HG03378 (cell line): ENCODE data around the gene PPP2R1A.
"Not testable (repeated sequence)": the region's sequence is repeated elsewhere in the genome, so short reads cannot be mapped to it uniquely, and the experiment has no call there.

Source experiments
- ATAC-seq: cut with Tn5 transposase; IDR thresholded peaks from one replicate; pipeline ENCODE4 v1.9.1; 2021; ENCODE audit warnings: mild to moderate bottlenecking, moderate library complexity; ENCODE audit not compliant: unreplicated experiment

The PPP2R1A gene

DNA sequence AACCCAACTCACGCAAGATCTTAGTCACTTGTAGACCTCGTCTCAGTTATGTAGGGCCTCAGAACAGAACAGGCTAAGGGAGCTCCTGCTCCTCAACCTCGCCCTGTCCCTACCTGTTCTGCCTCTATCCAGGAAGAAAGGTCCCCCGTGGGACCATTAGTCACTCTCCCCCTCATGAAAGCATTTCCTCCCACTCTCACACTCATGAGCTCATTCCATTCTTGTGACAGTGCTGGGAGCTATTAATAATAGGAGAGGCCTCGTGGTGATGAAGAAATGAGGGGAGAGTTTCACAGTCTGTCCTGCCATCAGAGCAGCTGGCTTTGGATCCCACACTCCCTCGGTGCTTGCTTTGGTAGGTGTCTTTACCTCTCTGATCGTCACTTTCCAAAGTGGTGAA lies 10.2 kb downstream of the PPP2R1A start:
- ATAC-seq: no peak

DNA sequence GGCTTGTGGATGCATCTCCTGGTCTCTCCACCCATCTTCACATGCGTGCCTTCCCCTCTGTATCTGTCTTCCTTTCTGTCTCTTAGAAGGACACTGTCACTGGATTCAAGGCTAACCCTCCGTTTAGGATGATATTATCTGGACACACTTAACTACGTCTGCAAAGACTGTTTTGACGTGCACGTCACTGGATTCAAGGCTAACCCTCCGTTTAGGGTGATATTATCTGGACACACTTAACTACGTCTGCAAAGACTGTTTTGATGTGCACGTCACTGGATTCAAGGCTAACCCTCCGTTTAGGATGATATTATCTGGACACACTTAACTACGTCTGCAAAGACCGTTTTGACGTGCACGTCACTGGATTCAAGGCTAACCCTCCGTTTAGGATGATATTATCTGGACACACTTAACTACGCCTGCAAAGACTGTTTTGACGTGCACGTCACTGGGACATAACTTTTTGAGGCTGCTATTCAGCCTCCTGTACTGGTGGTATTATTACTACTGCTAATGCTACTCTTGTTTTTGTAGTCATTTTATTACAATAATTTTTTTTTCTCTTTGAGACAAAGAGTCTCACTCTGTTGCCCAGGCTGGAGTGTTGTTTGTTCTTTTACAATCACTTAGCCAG lies 11.0 kb downstream of the PPP2R1A start:
- ATAC-seq: not testable (repeated sequence)

DNA sequence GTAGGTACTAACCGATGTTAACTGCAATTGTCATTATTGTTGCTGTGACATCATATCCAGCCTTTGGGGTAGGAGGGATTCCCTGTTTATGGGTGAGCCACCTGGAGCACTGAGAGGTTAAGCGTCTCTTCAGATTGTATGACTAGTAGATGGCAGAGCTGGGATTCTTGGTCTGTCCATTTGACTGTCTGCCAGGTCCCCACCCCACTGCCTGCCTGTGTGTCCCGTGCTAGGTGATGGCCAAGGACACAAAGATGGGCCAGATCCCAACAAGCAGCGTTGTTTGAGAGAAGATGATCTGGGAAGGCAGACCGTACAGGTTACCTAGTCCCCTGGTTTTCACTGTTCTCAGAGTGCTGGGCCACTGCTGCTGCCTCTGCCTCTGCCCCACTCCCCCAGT lies 16.6 kb downstream of the PPP2R1A start:
- no peak for ATAC-seq

GRCh38 chr19:52211203-52211602 lies 21.4 kb downstream of the PPP2R1A start:
- ATAC-seq: no peak

- no peak for ATAC-seq
Observed at GRCh38 chr19:52211926-52212571, 22.2 kb downstream of the PPP2R1A start.

- no peak for ATAC-seq
Observed at GRCh38 chr19:52212572-52213255, 22.9 kb downstream of the PPP2R1A start.

- ATAC-seq: no peak
Observed at GRCh38 chr19:52214241-52214640, 24.4 kb downstream of the PPP2R1A start.

DNA sequence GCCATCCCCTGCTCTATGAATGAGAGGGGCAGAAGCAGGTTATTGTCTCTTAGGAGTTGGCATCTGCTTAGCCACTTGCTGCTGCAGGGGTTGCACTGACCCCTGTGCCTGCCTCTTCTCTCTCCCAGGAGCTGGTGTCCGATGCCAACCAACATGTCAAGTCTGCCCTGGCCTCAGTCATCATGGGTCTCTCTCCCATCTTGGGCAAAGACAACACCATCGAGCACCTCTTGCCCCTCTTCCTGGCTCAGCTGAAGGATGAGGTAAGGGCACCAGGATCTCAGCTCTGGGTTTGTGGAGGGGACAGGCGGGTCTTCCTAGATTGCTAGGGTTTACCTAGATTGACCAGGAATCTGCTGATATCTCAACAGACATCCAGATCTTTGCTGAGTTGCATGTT lies 26.5 kb downstream of the PPP2R1A start:
- ATAC-seq: no peak

GRCh38 chr19:52217576-52217975 lies 27.7 kb downstream of the PPP2R1A start:
- no peak for ATAC-seq

- no peak for ATAC-seq
Observed at GRCh38 chr19:52219611-52220010, 29.8 kb downstream of the PPP2R1A start.

DNA sequence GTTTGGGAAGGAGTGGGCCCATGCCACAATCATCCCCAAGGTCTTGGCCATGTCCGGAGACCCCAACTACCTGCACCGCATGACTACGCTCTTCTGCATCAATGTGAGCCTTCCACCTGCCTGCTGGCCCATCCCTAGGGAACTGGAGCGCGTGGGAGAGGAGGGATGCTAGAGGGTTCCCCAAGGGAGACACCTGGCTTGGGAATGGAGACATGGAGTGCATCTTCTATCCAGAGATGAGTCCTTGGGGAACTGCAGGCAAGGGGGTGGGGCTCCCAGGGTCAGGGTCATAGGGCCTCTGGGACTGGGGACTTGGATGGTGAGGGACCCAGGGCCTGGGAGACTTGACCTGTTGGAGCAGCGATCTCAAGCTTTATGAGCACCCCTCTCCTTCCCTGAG lies 31.2 kb downstream of the PPP2R1A start:
- ATAC-seq: no peak

DNA sequence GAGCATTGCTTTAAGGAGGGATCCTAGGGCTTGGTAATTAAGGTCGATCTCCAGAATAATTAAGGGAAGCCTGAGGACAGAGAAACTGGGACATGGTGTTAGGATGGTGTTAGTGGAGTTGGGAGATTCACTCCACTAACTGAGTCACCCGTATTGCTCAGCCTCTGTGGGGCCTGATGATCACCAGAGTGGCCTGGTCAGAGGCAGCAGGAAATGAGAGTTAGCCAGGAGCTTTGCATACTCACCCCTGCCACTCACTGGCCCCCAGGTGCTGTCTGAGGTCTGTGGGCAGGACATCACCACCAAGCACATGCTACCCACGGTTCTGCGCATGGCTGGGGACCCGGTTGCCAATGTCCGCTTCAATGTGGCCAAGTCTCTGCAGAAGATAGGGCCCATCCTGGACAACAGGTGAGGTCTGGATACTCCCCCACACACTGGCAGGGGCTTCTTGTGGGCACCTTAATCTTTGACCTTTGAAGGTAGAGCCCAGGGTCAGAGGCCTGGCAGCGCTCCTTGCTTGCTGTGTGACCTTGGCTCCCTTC lies 32.1 kb downstream of the PPP2R1A start:
- no peak for ATAC-seq

- no peak for ATAC-seq
Observed at GRCh38 chr19:52224211-52224610, 34.4 kb downstream of the PPP2R1A start.

DNA sequence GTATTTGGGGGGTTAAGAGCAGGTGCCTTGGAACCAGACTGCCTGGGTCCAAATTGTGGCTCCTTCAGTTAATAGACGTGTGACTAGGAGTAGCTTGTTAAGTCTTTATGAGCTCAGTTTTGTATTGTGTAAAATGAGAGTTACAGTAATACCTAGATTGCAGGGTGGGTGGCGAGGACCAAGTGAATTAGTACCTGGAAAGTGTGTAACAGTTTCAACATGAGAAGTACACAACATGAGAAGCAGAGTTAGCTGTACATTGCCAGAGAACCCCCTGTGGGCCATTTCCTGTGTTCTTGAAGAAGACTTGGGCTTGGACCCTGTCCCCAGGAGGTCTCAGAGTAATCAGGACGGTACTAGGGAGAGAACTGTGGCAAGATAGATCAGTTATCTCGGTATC lies 36.8 kb downstream of the PPP2R1A start:
- ATAC-seq: no peak

GRCh38 chr19:52227196-52227940 lies 37.5 kb downstream of the PPP2R1A start:
- ATAC-seq: no peak

- ATAC-seq: no peak
Observed at GRCh38 chr19:52227980-52228379, 38.1 kb downstream of the PPP2R1A start.

DNA sequence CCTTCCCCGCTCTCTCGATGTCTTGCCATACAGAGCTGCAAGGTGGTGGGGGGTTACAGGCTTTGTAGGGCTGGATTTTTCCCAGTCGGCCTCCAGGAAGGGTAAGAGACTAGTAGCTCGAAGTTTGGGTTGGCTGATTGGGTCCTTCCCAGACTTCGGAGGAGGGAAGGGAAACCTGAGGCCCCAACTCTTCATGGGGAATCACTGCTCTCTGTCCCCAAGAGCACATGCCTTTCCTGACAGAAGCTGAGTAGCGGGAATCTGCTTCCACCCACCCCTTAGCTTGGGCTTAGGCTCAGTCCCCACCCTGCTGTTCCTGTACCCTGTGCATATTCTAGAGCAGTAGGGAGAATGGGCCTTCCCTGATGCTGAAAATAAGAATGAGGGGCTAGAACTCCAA lies 39.7 kb downstream of the PPP2R1A start:
- no peak for ATAC-seq

- no peak for ATAC-seq
Observed at GRCh38 chr19:52230685-52231084, 40.8 kb downstream of the PPP2R1A start.

DNA sequence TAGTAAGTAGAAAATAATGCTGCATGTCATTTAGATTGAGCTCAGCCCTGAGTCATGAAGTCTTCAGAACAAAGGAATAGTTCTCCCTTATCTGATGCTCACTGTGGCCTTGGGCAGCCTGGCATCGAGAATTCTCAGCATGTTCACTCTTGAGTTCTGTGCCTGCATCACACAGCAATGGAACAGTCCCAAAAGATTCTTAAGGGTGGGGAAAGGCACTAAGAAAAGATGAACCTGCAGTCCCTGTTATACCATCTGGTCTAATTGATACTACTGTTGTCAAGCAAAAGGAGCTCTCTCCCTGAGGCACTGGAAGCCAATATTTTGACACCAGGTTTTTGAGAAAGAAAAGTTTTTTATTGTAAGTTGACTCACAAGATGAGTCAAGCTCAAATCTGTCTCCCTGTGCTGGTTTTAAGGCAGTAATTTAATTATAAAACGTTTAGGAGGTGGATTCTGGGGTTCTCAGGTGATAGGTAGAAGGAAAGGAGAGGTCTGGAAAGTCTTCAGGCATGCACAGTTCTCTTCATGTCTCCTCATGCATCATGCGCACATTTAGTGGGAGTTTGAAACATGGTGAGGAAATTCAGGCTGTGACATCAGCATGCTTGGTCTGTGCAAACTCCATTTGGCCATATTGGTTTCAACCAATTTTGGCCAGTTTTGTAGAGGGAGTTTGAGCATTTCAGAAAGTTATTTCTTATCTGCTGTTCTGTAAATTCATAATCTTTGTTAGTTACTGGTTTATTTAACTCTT lies 41.5 kb downstream of the PPP2R1A start:
- ATAC-seq: no peak

DNA sequence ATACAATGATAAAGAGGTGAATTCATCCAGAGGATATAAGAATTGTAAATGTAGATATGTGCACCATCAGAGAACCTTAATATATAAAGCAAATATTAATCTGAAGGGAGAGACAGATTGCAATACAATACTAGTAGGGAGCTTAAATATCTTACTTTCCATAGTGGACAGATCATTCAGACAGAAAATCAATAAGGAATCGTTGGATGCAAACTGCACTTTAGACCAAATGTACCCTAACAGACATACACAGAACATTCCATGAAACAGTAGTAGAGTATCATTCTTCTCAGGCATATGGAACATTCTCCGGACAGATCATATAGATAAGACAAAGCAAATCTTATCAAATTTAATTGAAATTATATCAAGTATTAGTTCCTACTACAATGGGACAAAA lies 44.6 kb downstream of the PPP2R1A start:
- ATAC-seq: no peak

DNA sequence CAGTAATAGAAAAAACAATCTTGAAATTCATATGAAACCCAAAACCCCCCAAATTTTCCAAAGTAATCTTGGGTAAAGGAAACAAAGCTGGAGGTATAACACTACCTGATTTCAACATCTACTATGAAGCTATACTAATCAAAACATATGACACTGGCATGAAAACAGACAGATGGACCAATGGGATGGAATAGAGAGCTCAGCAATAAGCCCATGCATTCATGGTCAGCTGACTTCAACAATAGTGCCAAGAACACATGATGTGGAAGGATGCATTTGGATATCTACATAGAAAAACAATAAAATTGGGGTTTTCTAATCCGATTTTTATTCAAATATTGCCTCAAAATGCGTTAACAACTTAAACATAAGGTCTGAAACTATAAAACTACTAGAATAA lies 47.3 kb downstream of the PPP2R1A start:
- ATAC-seq: no peak
